Hepatocyte (in vitro differentiated cells): ENCODE results near the gene HPS3.

ENCODE experiments used
- EZH2phosphoT487 ChIP-seq: fragments of 200-600 bp; sonication (generic); IDR thresholded peaks from one replicate; pipeline ENCODE4 v1.6.1; 2018; ENCODE audit warnings: antibody characterized with exemption, mild to moderate bottlenecking, low read depth, moderate library complexity; ENCODE audit not compliant: unreplicated experiment, severe bottlenecking
- TF ChIP-seq, protein P1 (sequence below): fragments of 200-600 bp; sonication (generic); IDR thresholded peaks from 2 replicates; pipeline ENCODE4 v1.5.1; 2016; ENCODE audit warnings: antibody characterized with exemption, mild to moderate bottlenecking; ENCODE audit not compliant: poor library complexity

DNA sequence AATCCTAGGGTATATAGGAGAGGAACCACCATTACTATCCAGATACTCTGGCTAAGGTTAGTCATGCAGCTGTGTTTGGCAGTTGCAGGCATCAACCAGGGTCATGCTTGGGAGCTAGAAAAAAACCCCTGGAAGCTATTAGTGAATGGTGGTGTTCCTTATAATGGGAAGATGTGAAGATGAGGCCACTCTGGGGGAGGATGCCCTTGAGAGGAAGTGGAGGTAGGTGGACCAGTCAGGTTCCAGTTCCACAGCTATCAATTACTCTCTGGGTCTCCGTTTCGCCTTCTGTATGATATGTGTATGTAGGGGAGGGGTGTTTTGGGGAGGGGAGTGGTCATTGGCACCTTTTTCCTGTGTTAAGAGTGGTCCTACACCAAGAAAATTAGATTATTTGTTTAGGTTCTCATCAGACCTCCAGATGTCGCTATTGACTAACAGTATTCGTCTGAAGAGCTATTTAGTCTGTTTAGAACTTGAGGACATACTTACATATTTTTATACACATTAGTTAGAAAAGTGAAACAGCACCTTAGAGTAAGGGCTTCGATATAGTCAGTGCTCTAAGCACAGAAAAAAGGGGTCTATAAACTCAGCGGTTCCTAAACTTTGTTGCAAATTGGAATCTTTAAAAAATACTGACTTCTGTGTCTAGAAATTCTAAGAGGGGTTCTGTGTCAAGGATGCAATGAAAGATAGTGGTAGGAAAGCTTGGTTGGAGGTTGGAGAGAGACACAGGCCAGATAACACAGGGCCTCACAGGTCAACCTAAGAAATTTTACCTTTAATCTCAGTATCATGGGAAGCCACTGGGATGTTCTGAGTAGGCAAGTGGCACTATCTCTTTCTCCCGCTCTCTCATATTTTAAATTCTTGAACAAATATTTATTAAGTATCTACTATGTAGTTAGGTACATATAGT lies 9.1 kb upstream of the HPS3 start:
- TF ChIP-seq, protein P1, sequence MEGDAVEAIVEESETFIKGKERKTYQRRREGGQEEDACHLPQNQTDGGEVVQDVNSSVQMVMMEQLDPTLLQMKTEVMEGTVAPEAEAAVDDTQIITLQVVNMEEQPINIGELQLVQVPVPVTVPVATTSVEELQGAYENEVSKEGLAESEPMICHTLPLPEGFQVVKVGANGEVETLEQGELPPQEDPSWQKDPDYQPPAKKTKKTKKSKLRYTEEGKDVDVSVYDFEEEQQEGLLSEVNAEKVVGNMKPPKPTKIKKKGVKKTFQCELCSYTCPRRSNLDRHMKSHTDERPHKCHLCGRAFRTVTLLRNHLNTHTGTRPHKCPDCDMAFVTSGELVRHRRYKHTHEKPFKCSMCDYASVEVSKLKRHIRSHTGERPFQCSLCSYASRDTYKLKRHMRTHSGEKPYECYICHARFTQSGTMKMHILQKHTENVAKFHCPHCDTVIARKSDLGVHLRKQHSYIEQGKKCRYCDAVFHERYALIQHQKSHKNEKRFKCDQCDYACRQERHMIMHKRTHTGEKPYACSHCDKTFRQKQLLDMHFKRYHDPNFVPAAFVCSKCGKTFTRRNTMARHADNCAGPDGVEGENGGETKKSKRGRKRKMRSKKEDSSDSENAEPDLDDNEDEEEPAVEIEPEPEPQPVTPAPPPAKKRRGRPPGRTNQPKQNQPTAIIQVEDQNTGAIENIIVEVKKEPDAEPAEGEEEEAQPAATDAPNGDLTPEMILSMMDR, result peak; percentile 74
- no peak for TF ChIP-seq EZH2phosphoT487
